SK-N-SH (cell line): ENCODE measurements around the gene GLG1. TPM values are rescaled to one million over a fixed set of nuclear protein-coding genes. Genes with fewer than 3 reads are reported as not detected.
A peak's percentile ranks its signal among the peaks of the same experiment; 100 is the strongest.

Experiments used
- CTCF ChIA-PET: fragments of 300-600, 350-600 bp; formaldehyde crosslinking; extraction: SDS; loops from one replicate; lab custom pipeline; 2021; lab: Yijun Ruan, JAX
- POLR2A ChIA-PET: fragments of 350-600 bp; sonication (Branson Sonifier 250); formaldehyde crosslinking; extraction: SDS; loops from one replicate; lab custom pipeline; 2020; ENCODE audit warnings: antibody characterized with exemption, inconsistent platforms; lab: Yijun Ruan, JAX
- DNase-seq: peaks from one replicate; pipeline ENCODE4 v3.0.0; 2012
- H2AFZ ChIP-seq: fragments of 200-600 bp; sonication (generic); 2 replicates; pipeline ENCODE4 v1.8.1; 2016; ENCODE audit warnings: antibody characterized with exemption, mild to moderate bottlenecking, low read depth
- H3F3A ChIP-seq: fragments of 200-600 bp; sonication (generic); replicated peaks from 2 replicates; pipeline ENCODE3; 2016; ENCODE audit warnings: antibody characterized with exemption, mild to moderate bottlenecking; ENCODE audit not compliant: insufficient read depth
- H3K27ac ChIP-seq, 2 experiments: fragments of 200-500 bp in 1 of 2; fragments of 200-600 bp in 1 of 2; sonication (Bioruptor generic) in 1 of 2; sonication (generic), shearing (Covaris generic) in 1 of 2; 2 replicates each; pipeline versions ENCODE4 v1.5.1 to v1.6.1; 2014 to 2016; ENCODE audit warnings: low read depth in 2 of 2, inconsistent platforms in 1 of 2, low read length in 1 of 2, mild to moderate bottlenecking in 1 of 2, mixed read lengths in 1 of 2
- H3K27me3 ChIP-seq: fragments of 200-600 bp; sonication (generic), shearing (Covaris generic); 2 replicates; pipeline ENCODE4 v1.6.1; 2016; ENCODE audit warnings: mixed run types; ENCODE audit not compliant: insufficient read depth
- H3K36me3 ChIP-seq, 2 experiments: fragments of 200-500 bp in 1 of 2; fragments of 200-600 bp in 1 of 2; sonication (Bioruptor generic) in 1 of 2; sonication (generic) in 1 of 2; replicated peaks in 1 of 2; 2 replicates each; pipeline versions ENCODE3 to v1.5.1; 2014 to 2016; ENCODE audit warnings: low read length in 1 of 2, mild to moderate bottlenecking in 1 of 2; ENCODE audit not compliant: insufficient read depth in 2 of 2, control insufficient read depth in 1 of 2
- H3K4me1 ChIP-seq, 2 experiments: fragments of 200-500 bp in 1 of 2; fragments of 200-600 bp in 1 of 2; sonication (Bioruptor generic) in 1 of 2; sonication (generic), shearing (Covaris generic) in 1 of 2; 2 replicates each; pipeline versions ENCODE4 v1.5.1 to v1.6.1; 2014 to 2016; ENCODE audit warnings: low read depth in 1 of 2, low read length in 1 of 2, mixed run types in 1 of 2; ENCODE audit not compliant: insufficient read depth in 2 of 2, control insufficient read depth in 1 of 2
- H3K4me2 ChIP-seq: fragments of 200-600 bp; sonication (generic), shearing (Covaris generic); 2 replicates; pipeline ENCODE4 v1.6.1; 2017; ENCODE audit warnings: mixed run types
- H3K4me3 ChIP-seq, 2 experiments: fragments of 200-500 bp in 1 of 2; fragments of 200-600 bp in 1 of 2; sonication (Bioruptor generic) in 1 of 2; sonication (generic), shearing (Covaris generic) in 1 of 2; 2 replicates each; pipeline versions ENCODE4 v1.5.1 to v1.8.1; 2014 to 2016; ENCODE audit warnings: low read depth in 2 of 2, inconsistent platforms in 1 of 2, low read length in 1 of 2, mild to moderate bottlenecking in 1 of 2, mixed read lengths in 1 of 2, moderate library complexity in 1 of 2
- H3K79me2 ChIP-seq: fragments of 200-600 bp; sonication (generic); 2 replicates; pipeline ENCODE4 v1.8.1; 2017; ENCODE audit warnings: mild to moderate bottlenecking; ENCODE audit not compliant: insufficient read depth
- H3K9ac ChIP-seq: fragments of 200-600 bp; sonication (generic); 2 replicates; pipeline ENCODE4 v1.6.1; 2017; ENCODE audit warnings: mixed run types
- H3K9me2 ChIP-seq: fragments of 200-600 bp; sonication (generic); 2 replicates; pipeline ENCODE4 v1.6.1; 2017; ENCODE audit warnings: mixed run types
- H3K9me3 ChIP-seq: fragments of 200-600 bp; sonication (generic); 2 replicates; pipeline ENCODE4 v1.6.1; 2017; ENCODE audit warnings: mixed run types, mild to moderate bottlenecking, moderate library complexity
- H4K20me1 ChIP-seq: fragments of 200-600 bp; sonication (generic); 2 replicates; pipeline ENCODE4 v1.6.1; 2017; ENCODE audit warnings: mild to moderate bottlenecking, mixed run types; ENCODE audit not compliant: insufficient read depth
- CHD2 ChIP-seq: fragments of 150-350 bp; IDR thresholded peaks from 2 replicates; pipeline ENCODE4 v1.6.1; 2018; ENCODE audit warnings: low read length; ENCODE audit not compliant: partially characterized antibody
- CTCF ChIP-seq: fragments of 200-600 bp; sonication (generic); IDR thresholded peaks from 2 replicates; pipeline ENCODE4 v1.6.1; 2017; ENCODE audit warnings: antibody characterized with exemption, mild to moderate bottlenecking, moderate library complexity
- EP300 ChIP-seq, 2 experiments: IDR thresholded peaks; 2 replicates each; pipeline versions ENCODE4 v1.4.0 to v1.6.1; 2012; ENCODE audit warnings: borderline replicate concordance in 1 of 2, low read depth in 1 of 2, low read length in 1 of 2
- GABPA ChIP-seq: IDR thresholded peaks from 2 replicates; pipeline ENCODE4 v1.4.0; 2012; ENCODE audit warnings: low read depth, mild to moderate bottlenecking
- GATA2 ChIP-seq: sonication (generic); formaldehyde crosslinking; IDR thresholded peaks from 2 replicates; pipeline ENCODE4 v1.5.0; 2020; ENCODE audit warnings: mild to moderate bottlenecking, missing genetic modification reagents
- JUND ChIP-seq: IDR thresholded peaks from 2 replicates; pipeline ENCODE4 v1.4.0; 2012
- RCOR1 ChIP-seq: fragments of 150-350 bp; IDR thresholded peaks from 2 replicates; pipeline ENCODE4 v1.6.1; 2017; ENCODE audit warnings: antibody characterized with exemption, low read length
- SIN3A ChIP-seq: IDR thresholded peaks from 2 replicates; pipeline ENCODE4 v1.6.1; 2012; ENCODE audit warnings: low read depth, mild to moderate bottlenecking, low read length, moderate library complexity, borderline replicate concordance
- ZBTB33 ChIP-seq: IDR thresholded peaks from 2 replicates; pipeline ENCODE4 v1.4.0; 2012; ENCODE audit warnings: low read depth, borderline replicate concordance
- WGBS: methylation state at CpG from one replicate; pipeline ENCODE4 v1.1.6; 2017; ENCODE audit warnings: low lambda C conversion rate; 5-methylcytosine and 5-hydroxymethylcytosine counted together
- polyA plus RNA-seq, 3 experiments: library from polyadenylated mRNA; depleted of rRNA; stranded (reverse); fragments of >200 nt; gene quantifications; 2 replicates each; pipeline ENCODE4 v1.2.3, GENCODE V29; 2012

Gene GLG1
- polyA plus RNA-seq, 1 of the 3 experiments (the other 2 are of a cell fraction) = 71.1 TPM

- H3K27me3 ChIP-seq = no peaks in the 10 kb centered on the region
- no peak overlapping the region for H3K4me3 ChIP-seq
- H3K4me2 ChIP-seq = no peak overlapping the region
- no peak overlapping the region for H3K9ac ChIP-seq
- H3F3A ChIP-seq = peaks cover 29% of the 10 kb centered on the region
- peaks cover 91% of the 10 kb centered on the region for H3K79me2 ChIP-seq
- no peaks in the 10 kb centered on the region for H3K36me3 ChIP-seq
- WGBS = 95% methylated on average over 7 of the region's 7 CpGs
- peaks cover 64% of the 10 kb centered on the region for H4K20me1 ChIP-seq
- CTCF ChIA-PET = interaction anchor here (0.7 to 1.1 kb wide), 2 partner anchors 9 to 26 kb away, joined by 3 to 5 read pairs; no protein-coding TSS in a partner anchor
- H2AFZ ChIP-seq = no peak overlapping the region
- peaks cover 10 to 36% of the 10 kb centered on the region in 2 experiments for H3K4me1 ChIP-seq
- DNase-seq = no peak
- POLR2A ChIA-PET = interaction anchor here (1.2 kb wide), 1 partner anchor 32 kb away, joined by 4 read pairs; the partner anchor contains the start of gene GLG1
- no peaks in the 10 kb centered on the region for H3K9me2 ChIP-seq
- H3K27ac ChIP-seq = no peak overlapping the region
- TF ChIP-seq CTCF (peak; percentile 27; the same call in 1 of the 2 replicates), GABPA (no peak), SIN3A (no peak)
- no peaks in the 10 kb centered on the region for H3K9me3 ChIP-seq
These were observed 31.6 kb downstream of the GLG1 start for GRCh38 chr16:74575175-74575806.

GRCh38 chr16:74574146-74574545 is 32.8 kb downstream of the GLG1 start:
- Histone ChIP-seq H3K36me3 (no peaks in the 10 kb centered on the region), H3K9ac (no peak overlapping the region), H3K9me2 (no peaks in the 10 kb centered on the region), H3K4me3 (no peak overlapping the region), H3K27ac (peak overlapping the region in 1 of 2 experiments; percentile 12; a peak in 2 of 4 replicates), H3K27me3 (no peaks in the 10 kb centered on the region), H3F3A (peaks cover 26% of the 10 kb centered on the region), H3K79me2 (peaks cover 91% of the 10 kb centered on the region), H3K9me3 (no peaks in the 10 kb centered on the region), H3K4me1 (peaks cover 10 to 32% of the 10 kb centered on the region in 2 experiments), H4K20me1 (peaks cover 66% of the 10 kb centered on the region), H2AFZ (no peak overlapping the region), H3K4me2 (no peak overlapping the region)
- TF ChIP-seq ZBTB33 = no peak
- peak; percentile 34; the same call in 1 of the 2 replicates for TF ChIP-seq GATA2 (CRISPR knock-in tag)
- peak in 1 of 2 experiments; percentile 57; a peak in 1 of 4 replicates for TF ChIP-seq EP300 (IDR thresholded peaks at IDR 0.05; ENCODE audit: borderline replicate concordance in 1 of 2, low read depth in 1 of 2, low read length in 1 of 2)
- peak; percentile 53 for TF ChIP-seq CHD2
- TF ChIP-seq JUND = no peak
- TF ChIP-seq RCOR1 = 0 out of 2 replicates have a peak, but pooled peaks have one; percentile 54
- 62% methylated on average over 2 of the region's 2 CpGs for WGBS
- DNase-seq = peak; percentile 41
- ChIA-PET POLR2A (interaction anchor here (1.2 kb wide), 1 partner anchor 33 kb away, joined by 4 read pairs; the partner anchor contains the start of gene GLG1), CTCF (interaction anchor here (0.9 kb wide), 1 partner anchor 49 kb away, joined by 3 read pairs; no protein-coding TSS in a partner anchor)
